NCI-H510A treated with DMSO at 0.1 percent for 48 hours (cell line): ENCODE results near the gene TPRN.
A peak's percentile ranks its signal among the peaks of the same experiment; 100 is the strongest.

Experiments
- DNase-seq: peaks from one replicate; lab custom pipeline; 2025; lab: John Stamatoyannopoulos, UW

Gene TPRN

DNA sequence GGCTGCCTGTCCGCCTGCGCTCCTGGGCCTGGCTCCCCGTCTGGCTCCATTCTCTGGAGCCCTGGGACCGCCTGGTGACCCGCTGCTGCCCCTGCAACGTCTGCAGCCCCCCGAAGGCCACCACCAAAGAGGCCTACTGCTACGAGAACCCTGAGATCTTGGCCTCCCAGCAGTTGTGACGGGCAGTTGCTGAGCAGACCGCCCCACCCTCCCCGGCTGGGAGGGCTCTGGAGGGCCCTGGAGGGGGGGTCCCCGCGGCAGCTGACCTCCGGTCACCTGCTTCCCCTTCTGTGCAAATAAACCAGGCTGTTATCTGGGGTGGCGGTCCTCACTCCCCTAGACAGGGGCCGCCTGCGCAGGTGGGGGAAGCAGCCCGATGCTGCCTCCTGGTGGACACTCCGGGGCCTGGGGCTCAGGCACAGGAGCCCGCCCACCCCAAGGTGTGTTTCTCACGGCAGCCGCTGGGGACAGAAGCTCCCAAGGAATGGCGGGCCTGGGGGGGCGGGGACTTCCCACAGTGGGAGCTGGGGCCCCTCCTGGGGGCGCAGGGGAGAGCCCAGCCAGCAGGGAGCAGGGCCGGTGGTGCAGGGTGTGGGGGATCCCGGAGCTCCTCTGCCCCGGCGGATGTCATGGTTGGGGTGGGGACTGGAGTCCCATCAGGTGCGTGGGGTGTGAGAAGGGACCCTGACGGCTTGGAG is 35.8 kb upstream of the TPRN start:
- DNase-seq = peak; percentile 72

DNA sequence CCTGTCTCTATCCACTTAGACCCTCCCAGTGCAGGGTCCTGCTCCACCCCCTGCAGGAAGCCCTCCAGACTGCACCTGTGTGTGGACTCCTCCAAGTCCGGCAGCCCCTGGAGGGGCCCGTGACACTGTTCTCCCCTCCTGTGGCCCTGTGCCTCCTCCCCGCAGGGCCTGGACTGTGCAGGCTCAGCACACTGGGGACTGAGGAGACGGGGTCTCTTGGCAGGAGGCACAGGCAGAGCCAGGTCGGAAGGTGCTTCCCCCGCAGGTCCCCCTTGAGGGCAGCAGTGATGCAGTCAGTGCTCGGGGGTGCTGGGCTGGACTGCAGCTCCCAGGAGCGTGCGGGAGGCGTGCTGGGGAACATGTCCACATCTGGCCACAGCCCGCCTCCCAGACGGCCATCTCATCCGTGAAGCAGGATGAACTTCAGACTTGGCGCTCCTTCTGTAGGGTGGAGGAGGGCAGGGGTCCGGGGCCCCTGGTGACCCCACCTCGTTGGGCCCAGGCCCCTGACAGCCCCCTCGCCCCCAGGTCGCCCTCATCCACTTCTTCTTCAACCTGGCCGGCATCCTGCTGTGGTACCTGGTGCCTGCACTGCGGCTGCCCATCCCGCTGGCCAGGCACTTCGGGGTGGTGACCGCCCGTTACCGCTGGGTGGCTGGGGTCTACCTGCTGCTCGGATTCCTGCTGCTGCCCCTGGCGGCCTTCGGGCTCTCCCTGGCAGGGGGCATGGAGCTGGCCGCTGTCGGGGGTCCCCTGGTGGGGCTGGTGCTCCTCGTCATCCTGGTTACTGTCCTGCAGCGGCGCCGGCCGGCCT is 35.1 kb upstream of the TPRN start:
- DNase-seq = no peak

DNA sequence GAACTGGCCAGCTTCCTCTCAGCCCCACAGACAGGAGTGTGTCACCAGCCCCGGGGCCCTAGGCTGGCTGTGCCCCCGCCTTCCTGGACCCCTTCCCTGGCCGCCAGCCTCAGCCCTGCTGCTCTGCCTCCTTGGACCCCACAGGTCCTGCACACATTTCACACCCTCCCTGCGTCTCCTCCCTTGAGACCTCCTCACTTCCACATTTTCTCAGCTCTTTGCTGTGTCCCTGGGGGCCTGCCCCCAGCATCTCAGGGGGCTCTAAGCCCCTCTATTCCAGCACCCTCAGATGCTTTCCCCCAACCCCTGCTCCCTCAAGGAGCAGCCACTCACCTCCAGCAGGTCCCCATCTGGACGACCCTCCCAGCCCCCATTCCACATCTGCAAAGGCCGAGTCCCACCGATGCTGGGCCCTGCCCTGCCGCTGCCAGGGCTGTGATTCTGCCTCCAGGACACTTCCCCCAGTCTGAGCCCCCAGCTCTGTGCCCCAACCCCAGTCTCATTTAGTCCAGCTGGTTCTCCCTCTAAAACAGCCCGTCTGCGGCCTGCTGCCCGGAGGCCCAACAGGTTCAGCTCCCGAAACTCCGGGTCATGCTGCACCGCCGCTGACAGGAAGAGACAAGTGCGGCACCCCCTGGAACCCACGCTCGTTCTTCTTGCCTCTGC is 34.4 kb upstream of the TPRN start:
- DNase-seq = no peak

DNA sequence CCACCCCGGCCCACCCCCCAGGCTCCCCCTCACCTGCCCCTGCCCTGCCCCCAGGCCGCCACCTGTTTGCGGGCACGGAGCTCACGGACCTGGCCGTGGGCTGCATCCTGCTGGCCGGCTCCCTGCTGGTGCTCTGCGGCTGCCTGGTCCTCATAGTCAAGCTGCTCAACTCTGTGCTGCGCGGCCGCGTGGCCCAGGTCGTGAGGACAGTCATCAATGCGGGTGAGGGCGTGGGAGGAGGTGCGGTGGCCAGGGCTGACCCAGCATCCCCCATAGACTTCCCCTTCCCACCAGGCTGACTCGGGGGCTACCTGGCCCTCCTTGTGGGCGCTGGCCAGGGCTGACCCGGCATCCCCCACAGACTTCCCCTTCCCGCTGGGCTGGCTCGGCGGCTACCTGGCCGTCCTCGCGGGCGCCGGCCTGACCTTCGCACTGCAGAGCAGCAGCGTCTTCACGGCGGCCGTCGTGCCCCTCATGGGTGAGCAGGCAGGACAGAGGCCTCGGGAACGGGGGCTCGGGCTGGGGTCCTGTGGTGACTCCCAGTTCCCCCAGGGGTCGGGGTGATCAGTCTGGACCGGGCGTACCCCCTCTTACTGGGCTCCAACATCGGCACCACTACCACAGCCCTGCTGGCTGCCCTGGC is 33.6 kb upstream of the TPRN start:
- DNase-seq = no peak

DNA sequence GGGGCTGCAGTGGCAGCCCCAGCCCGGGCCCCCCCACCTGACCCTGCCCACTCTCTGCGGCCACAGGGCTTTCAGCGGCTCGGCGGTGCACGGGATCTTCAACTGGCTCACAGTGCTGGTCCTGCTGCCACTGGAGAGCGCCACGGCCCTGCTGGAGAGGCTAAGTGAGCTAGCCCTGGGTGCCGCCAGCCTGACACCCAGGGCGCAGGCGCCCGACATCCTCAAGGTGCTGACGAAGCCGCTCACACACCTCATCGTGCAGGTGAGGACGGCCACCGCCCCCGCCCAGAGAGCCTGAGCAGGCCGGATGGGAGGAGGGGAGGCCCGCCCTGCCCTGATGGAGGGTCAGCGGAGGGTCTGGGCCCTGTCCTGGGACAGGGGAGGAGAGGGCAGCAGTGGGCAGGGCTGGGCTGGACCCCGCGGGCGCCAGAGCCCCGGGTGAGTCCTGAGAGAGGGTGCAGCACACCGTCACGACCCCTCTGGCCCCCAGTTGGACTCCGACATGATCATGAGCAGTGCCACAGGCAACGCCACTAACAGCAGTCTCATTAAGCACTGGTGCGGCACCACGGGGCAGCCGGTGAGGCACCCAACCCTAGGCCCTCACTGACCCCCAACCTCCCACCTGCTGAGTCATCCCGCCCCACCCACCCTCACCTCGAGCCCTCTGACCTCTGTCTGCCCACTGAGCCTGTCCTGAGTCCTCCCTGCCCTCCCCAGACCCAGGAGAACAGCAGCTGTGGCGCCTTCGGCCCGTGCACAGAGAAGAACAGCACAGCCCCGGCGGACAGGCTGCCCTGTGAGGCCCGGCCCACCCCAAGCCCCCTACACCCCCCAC is 32.8 kb upstream of the TPRN start:
- DNase-seq = peak; percentile 31

DNA sequence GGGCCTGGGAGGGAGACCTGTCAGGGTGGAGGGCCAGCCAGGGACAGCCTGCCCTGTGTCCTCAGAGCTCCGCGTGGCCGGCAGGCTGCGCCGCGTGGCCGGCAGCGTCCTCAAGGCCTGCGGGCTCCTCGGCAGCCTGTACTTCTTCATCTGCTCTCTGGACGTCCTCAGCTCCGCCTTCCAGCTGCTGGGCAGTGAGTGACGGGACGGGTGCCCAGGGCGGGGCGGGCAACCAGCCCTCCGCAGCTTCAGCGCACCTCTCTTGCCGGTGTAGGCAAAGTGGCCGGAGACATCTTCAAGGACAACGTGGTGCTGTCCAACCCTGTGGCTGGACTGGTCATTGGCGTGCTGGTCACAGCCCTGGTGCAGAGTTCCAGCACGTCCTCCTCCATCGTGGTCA is 32.0 kb upstream of the TPRN start:
- DNase-seq = no peak

DNA sequence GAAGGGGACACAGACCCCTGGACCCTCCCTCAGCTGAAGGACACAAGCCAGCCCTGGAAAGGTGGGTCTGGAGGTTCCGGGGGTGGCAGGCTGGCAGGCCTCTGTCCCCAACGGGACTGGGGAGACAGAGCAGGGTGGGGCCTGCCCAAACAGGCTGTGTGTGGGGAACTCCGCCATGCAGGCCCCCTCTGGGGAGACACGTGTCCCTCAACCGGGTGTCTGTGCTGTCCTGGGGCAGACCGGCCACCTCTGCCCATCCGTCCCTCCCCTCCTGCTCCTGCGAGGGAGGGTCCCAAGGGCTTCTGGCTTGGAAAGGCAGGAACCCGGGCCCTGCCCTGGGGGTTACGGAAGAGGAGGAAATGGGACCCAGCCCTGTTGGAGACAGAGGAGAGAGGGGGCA is 31.6 kb upstream of the TPRN start:
- no peak for DNase-seq

DNA sequence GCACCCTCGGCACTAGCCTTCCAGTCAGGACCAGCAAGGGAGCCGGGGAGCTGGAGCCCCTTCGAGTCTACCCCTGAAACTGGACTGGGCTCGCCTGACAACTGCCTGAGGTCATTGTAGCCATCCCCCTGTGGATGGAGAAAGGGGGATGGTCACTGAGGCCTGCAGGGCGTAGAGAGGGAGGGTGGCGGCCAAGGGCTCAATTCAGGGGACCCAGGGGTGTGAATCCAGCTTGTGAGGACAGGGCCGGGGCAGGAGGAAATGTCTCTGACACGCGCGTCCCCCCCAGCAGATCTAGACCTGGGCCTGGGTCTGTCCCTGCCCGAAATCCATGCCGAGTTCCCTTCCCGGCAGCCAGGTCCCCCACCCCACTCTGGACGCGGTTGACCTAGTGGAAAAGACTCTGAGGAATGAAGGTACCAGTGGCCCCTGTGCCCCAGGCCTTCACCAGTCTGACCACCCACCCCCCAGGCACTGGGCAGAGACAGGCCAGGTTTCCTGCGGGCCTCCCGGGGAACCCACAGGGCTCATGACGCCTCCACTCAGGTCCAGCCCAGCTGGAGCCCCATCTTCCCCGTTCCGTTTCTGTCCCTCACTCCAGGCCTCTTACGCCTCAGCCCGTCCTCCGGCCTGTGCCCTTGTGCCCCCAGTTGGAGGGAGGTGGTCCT is 31.0 kb upstream of the TPRN start:
- DNase-seq = no peak

DNA sequence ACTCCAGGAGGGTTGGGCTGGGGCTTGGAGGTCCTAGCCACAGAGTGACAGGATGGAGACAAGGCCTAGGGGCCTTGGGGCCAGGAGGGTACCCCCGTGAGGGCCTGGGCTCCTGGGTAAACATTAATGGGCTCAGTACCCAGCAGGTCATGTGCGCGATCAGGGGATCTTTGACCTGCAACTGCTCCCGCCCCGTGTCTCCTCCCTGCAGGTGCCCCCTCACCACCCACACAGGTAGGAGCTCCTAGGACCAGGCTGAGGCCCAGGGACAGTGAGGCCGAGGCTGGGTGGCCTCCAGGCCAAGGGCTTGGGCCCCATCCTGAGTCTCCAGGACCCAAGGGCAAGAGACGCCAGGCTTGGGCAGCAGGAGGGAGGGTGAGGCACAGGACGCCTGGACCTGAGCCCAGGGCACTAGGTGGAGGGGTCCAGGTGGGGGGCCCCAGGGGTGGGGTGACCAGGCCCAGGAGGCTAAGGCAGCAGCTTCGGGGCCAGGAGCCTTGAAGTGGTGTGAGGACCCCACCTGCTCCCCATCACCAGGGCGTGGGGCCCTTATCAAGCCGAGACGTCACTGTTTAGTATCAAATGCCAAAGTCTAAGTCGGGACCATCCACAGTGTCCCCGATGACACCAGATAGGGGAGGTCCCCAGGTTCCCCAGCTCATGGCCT is 30.3 kb upstream of the TPRN start, which contains the start of gene SLC34A3:
Gene SLC34A3, plus strand, starts transcription at position 197 of the 667 bp plus-strand sequence. CDS start 802 bp downstream, outside the sequence.
- no peak for DNase-seq

DNA sequence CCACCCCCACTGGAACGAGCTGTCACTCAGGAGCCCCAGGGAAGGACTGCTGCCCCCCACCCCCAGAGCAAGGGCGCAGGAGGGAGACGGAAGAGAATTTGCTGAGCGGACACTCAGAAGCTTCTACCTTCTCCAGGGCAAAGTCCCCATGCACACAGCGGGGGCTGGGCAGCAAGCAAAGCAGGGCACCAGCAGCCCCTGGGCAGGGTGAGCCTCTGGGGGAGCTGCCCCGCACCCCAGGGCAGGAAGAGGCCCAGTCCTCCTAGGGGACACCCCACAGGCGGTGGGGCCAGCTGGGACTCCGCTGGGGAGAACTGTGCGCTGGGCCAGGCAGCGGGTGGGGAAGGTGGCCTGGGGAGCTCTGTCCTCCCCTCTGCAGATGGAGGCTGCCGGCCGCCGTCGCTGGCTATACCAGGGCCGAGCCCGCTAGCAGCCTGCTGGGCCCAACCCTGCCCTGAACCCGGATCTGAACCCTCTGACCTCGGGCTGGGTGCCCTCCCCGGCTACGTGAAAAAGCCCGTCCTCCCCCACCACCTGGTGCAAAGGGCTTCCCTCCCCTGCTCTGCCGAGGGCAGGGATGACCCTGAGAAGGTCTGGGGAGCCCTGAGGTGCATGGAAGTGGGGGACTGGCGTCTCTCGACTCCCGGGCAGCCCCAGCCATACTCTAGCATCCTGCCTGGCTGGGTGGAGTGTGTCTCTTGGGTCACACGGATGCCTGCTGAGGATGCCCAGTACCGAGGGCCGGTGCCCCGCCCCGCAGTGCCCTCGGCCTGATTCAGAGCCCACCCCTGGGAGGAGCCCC is 29.6 kb upstream of the TPRN start:
- DNase-seq = no peak

DNA sequence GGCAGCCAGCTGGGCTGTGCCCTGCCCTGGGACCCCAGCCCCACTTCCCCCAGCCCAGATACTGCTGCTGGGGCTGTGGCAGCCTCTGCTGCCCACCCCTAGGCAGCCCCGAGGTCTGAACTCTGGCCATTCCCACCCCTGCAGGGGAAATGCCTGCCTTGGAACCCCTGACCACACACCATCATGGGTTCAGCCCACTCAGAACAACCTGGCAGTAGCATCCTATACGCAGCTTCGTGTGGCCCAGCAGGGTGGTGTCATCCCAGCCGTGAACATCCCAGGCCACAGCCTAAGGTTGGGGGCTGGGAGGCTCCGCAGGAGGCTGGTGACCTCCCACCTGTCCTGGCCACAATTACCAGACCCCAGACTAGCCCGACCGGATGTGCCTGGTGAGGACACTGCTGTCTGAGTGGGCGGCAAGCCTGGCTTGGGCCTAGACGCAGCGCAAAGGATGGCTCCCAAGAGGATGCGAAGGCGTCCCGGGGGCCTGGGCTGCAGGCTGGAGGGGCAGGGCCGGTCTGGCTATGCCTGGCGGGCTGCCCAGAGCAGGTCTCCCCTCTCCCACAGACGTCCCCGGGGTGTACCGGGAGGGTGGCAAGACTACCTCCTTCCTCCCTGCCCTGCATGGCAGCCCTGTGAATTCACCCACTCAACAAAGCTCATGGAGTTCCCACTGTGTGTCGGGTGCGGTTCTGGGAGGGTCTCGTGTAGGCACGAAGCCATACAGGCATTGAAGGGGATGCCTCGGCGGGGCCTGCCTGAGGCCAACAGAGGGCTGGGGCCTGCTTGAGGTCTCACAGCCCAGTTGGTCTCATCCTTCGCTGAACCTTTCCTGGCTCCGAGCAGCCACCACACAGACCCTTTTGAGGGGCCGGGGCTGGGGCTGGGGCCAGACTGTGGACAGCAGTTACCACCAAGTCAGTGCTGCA is 28.7 kb upstream of the TPRN start:
- no peak for DNase-seq

DNA sequence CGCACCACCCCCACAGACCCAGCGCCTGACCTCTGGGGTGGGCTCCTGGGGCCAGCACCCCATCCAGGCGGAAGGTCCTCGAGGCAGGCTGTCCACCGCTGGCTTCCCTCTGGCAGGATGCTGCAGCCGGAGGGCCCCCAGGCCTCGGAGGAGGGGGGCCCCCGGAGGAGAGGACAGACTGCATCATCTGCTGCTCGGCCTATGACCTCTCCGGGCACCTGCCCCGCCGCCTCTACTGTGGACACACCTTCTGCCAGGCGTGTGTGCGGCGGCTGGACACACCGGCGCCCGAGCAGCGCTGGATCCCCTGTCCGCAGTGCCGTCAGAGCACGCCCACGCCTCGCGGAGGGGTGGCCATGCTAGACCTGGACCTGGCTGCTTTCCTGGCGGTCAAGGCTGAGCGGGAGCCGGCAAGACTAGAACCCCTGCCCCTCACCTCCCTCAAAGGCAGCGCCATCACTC is 28.0 kb upstream of the TPRN start:
- no peak for DNase-seq

DNA sequence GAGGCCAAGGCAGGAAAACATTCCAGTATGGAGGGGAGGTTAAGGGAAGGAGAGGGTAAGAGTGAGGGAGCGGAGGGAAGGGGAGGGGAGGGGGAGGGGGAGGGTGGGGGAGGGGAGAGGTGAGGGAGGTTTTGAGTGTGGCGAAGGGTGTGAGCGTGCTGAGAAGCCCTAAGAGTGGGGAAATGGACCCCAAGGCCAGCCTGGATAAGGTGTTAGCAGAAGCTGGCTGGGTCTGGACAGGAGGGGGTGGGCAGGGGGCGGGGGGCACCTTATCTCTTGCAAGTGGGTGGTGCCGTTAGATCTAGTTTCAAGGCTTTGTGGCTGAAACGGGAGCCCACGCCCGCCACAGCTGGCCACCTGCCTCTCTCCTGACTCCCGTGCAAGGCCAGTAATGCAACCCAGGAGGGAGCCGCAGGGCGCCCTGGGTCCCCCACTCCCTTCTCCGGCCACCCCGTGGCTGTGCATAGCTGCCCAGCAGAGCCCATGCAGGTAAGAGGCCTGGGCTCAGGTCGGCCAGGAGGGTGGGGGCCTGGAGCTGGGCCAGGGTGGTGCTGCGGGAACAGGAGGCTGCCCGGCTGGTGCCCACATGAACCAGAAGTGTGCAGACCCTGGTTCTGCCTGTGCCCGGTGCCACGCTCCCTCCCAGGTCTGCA is 27.4 kb upstream of the TPRN start:
- no peak for DNase-seq

DNA sequence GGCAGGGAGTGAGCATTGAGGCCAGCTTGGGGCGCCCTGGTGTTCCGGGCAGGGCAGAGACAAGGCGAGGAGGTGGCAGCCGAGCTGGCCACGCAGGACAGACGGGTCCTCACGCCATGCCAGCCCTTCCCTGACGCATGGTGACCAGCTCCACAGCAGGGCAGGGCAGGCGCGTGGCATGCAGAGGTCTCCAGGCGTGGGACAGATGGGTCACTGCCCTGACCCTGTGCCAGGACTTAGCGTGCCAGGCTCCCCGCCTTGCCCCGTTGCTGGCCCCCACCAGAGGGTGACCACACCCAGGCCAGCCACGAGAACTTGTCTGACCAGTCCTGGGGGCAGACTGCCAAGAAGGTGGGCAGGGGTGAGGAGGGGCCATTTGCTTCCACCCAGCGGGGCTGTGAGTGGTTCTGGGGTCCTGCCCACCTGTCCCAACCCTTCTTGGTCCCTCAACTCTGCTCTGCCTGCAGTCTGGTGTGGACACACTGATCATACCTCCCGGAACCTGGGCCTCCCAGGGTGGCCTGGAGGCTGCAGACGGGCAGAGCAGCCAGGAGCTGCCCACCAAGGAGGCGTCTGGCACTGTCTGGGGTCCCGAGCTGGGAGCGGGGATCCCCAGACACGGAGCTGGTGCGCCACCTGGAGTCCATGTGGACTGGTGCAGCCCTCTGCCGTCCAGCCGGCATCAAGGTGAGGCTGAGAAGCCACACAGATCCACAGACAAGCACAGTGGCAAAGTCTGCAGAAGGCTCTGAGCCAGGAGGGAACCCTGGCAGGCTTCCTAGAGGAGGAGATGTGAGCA is 26.7 kb upstream of the TPRN start, which contains the start of gene RNF224:
Gene RNF224, plus strand, starts transcription at position 449 of the 799 bp plus-strand sequence. CDS start 834 bp downstream, outside the sequence.
- peak; percentile 59 for DNase-seq

DNA sequence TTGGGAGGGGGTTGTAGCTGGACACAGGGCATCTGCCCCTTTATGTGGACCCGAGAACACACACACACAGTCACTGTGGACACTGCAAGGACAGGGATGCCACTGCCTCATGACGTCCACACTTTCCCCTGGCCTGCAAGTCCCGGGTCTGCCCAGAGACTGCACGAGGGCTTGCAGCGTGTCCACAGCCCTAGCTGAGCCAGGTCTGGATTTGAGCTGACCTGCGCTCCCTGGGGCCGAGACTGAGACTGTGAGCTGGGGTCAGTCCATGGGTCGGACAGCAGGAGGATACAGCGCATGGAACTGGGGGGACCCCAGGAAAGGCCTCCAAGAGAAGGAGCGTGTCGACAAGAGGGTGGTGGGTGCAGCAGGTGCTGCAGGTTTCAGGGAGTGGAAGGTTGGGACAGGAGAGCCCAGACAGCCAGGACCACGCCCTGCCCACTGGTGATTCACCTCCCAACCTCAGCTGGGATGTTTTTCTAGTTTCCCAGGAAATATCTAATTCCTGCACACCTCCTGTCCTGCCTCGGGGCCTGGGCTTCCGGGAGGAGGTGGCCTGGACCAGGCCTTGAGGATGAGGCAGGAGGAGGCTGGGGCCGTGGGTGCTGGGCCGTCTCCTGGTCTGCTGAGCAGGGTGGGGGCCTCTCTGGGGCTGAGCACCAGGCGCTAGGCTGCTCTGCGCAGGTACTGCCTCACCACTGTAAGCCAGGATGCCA is 26.0 kb upstream of the TPRN start:
- DNase-seq = no peak

DNA sequence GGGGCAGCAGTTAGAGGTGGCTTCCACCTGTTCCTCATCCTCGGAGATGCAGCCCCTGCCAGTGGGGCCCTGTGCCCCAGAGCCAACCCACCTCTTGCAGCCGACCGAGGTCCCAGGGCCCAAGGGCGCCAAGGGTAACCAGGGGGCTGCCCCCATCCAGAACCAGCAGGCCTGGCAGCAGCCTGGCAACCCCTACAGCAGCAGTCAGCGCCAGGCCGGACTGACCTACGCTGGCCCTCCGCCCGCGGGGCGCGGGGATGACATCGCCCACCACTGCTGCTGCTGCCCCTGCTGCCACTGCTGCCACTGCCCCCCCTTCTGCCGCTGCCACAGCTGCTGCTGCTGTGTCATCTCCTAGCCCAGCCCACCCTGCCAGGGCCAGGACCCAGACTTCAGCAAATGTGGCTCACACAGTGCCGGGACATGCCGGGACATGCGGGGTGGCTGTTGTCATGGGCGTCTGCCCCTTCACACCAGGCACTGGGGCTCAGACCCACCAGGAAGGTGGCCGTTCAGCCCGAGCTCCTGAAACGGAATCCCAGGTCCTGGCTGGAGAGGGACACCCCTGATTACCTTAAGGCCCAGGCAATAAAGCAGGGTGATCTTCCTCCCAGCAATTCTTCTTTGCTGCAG is 25.3 kb upstream of the TPRN start:
- no peak for DNase-seq
